Measurements from ENCODE around the gene ADCY9.
A peak's percentile ranks its signal among the peaks of the same experiment; 100 is the strongest.

ADCY9 gene

DNA sequence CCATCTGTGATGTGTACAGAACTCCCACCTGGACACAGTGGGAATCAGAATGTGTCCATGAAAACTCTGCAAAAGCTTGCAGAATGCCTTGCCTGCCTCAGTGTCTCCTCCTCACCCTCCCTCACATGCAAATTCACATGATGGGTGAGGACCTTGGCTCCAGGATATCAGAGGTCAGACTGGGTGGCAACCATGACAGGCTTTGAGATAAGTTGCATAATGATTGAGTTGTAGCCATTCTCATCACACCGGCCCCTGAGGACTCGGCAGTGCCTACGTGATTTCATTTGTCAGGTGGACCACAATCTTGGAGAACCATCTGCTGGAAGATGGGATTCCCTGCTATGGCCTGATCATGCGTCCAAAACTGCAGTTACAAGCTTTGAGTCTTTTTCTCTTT, 3.9 kb upstream of the ADCY9 start:
- no peak for DNase-seq

DNA sequence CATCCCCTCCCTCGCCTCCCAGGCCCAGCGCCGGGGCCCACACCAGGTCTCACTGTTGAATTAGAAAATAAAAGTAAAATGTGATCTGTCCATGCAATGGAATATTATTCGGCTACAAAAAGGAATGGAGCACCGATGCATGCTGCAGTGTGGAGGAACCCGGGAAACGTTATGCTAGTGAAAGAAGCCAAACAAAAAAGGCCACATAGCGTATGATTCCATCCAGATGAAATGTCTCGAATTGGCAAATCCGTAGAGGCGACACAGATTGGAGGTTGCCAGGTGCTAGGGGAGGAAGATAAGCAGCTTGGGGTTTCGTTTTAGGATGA, 972 bp upstream of the ADCY9 start:
- no peak for DNase-seq

DNA sequence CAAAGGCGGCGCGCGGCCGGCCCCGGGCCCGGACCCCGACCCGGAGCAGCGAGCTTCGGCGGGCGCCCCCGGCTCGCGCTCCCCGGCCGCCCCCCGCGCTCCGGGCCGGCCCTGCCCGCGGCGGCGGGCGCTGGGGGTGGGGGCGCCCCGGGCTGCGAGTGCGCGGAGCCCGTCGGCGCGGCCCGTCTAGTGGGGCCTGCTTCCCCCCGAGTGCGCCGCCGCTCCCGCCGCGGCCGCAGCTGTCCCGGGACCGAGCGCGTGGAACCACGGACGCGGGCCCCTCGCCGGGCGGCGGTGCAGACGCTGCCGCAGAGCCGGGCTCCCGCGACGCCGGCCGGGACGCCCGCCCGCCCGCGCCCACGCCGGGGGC, 308 bp downstream of the ADCY9 start:
- no peak for DNase-seq

DNA sequence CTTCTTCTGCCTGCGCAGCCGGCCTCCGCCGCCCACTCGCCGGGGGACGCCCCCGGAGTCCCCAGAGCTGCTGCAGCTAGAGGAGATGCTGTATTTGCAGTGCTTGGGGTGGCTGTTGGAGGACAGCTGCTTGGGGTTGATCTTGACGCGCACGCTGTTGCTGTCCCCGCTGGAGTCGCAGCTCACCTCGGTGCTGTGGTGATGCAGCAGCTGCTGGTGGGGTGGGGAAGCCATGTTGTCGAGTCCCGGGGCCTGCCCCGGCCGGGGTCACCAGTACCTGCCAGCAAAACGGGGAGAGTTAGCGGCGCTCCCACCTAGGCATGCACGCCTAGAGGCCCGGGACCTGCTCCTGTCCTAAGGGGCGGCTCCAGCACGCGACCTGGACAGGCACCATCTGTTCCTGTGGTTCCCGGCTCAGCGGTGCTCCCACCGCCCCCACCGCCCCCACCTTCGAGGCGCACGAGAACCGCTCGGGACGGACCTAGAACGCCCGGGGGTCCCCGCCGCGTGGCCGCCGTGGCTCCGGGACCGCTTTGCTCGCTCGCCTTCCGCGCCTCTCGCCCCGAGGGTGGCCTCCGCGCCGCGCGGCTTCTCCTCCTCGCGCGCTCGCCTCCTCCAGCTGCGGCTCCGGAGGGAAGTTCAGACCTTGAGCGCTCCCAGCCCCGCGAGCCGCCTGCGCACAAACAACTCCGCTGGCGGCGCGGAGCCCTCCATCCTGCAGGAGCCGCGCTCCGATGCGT, 863 bp downstream of the ADCY9 start:
- peak; percentile 67 for DNase-seq

DNA sequence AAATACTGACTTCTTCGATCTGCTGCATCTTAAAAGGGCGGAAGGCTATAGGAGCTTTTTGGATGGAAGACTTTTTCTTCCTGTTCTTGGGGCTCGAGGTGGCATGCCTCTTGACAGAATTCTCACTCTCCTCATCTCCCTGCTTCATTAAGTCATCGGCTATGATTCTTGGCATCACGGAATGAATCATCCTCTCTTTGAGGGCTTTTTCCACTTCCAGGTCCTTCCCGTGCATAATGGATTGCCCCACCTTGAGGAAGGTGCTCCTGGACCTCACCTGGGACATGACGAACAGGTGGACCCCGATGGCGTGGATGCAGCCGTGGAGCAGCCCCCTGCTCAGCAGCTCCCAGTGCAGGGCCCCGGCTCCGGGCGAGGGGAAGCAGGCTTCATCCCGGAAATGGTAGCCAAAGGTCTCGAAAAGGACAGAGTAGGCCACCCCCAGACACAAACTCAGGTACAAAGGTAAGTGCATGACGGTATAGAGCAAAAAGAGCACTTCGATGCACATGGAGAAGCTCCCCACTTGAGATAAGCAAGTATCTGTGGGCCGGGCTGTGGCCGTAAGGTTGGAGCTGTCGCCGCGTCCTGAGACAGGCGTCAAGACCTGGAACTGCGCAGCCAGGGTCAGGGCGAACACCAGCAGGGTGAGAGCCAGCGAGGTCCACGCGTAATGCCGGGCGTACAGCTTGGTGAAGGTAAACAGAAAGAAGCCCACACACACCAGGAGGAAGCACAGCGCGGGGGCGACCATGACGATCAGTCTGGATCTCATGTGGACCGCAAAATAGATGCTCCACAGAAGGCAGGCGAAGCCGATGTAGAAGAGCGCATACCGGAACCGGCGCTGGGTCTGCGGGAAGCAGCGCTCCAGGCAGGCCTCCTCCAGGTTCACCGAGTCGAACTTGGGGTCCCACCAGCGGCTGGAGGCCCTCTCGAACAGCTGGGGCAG, 1.7 kb downstream of the ADCY9 start:
- DNase-seq: no peak

DNA sequence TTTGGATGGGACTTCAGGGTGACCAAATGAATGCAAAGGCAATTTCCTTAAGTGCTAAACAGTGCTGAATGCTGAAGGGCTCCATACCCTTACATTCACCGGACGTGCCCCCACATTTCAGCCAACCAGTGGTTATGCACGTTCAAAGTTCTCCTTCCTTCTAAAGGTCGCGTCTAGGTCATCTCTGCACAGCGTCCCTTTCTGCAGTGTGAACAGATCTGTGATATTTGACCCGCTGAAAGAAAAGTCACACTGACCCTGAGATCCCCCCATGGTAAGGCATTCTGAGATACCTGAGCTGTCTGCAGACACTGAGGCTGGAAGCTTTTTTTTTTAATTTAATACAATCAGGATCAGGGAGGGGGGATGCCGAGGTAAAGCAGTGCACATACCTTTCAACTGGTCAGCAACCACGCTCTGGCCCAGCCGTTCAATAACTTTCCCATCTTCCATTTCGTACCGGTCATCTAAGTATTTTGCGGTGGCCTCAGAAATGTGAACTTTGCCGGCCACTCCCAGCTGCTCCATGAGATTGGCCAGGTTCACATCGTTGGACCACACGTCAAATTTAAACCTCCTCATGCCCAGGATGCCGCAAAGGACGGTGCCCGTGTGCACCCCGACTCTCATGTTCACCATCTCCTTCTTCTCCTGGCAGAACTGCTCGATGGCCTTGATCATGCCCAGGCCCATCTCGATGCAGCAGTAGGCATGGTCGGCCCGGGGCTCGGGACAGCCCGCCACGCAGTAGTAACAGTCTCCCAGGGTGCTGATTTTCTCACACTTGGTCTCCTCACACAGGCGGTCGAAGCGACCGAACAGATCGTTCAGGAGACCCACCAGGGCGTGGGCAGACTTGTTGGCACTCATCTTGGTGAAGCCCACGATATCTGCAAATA, 2.6 kb downstream of the ADCY9 start:
- DNase-seq: no peak

DNA sequence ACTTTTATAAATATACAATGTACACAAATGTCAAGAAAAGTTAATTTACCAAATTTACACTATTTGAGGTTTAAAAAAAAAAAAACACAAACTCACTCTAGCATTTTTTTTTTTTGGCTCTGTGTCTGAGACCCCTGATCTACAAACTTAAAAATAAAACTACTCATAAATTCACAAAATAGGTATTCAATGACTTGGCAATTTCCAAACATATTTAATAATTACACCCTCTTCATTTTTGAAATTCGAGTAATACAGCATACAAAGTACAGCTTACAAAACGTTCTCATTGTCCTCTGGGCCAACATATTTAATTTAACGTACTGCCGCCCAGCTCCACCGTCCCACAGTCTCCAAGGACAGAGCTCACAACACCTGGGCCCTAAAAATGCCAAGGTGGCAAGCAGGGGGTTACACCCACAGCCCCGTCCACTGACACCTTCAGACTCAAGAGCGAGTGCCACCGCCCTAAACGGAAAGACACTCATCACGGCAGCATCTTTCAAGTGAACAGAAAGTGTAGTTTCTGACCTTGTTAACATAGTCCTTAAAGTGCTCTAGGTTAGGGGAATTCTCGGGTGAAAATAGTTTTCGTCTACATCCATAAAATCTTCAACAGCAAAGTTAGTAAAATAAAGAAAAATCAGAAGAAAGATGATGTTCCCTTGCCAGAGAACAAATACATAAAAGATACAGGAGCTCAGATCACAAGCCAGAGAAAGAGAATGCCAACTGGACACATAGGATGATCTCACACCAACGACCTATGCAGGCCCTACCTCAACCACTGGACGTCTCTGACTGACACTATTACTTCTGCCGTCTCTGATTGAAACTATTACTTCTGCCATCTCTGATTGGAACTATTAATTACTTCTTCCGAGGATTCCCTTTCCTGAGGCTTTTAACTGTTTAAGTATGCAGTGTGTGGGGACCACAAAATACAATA, 4.2 kb downstream of the ADCY9 start:
- DNase-seq: no peak

DNA sequence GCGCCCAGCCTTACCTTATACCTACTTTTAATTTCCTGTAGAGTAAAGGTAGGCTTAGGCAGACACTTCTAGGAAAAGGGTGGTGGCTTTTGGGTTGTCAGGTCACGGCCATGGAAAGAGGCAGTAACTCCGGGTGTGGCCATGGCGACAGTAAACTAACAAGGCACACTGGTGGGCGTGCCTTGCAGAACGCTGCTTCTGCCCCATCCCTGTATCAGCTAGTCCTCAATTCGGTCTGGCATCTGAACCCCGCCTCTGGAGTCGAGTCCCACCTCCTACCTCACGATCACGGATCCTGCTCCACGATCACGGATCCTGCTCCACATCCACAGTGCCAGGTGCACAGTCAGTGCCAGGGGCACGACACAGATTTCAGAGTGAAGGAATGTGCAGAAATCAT, 5.6 kb downstream of the ADCY9 start:
- no peak for DNase-seq

DNA sequence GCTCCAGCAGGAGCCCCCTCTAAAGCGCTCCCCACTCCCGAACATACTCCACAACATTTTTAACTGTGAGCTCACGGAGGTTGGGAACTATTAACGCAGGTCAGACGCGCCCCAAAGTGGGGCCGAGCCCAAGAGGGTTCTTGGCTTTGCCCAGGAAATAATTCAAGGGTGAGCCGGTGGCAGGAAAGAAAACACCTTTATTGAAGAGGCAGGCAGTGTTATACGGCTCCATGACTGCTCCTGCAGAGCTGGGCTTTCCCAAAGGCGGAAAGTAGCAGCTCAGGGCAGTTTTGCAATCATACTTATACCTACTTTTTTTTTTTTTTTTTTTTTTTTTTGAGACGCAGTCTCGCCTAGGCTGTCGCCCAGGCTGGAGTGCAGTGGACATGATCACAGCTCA, 6.2 kb downstream of the ADCY9 start:
- no peak for DNase-seq

DNA sequence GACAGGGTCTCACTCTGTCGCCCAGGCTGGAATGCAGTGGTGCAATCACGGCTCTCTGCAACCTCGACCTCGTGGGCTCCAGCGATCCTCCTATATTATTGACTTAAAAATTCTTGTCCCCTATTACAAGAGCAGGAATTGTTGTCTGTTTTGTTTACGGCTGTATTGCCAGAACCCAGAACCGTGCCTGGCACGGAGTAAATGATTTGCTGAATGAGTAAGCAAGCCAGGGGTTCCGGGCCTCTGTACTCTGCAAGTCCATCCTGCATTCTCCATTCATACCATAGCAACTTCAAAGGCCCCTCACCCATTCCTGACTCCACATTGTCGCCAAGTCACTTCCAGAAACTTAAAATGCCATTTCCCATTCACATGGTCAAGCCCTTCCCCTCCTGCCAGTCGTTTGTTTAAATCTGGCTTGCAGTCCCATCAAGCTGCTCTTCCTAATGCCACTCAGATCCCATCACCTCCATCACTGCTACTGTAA, 6.9 kb downstream of the ADCY9 start:
- no peak for DNase-seq

DNA sequence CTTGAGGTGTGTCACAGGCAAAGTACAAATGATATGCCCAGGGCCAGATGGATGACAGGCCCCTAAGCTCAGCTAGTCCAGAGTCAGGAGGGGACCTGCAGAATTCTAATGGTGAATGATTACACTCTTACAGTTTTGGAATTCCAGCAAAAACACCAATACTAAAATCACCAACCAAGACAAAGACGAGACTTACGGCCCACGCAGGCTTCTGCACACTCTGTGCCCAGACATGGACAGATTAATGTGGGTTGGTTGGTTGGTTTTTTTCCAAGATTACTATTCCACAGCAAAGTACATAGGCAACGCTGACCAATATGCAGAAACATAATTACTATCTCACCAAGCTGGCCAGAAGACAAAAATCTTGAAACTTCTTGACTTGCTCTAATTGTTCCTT, 9.7 kb downstream of the ADCY9 start:
- DNase-seq: no peak

DNA sequence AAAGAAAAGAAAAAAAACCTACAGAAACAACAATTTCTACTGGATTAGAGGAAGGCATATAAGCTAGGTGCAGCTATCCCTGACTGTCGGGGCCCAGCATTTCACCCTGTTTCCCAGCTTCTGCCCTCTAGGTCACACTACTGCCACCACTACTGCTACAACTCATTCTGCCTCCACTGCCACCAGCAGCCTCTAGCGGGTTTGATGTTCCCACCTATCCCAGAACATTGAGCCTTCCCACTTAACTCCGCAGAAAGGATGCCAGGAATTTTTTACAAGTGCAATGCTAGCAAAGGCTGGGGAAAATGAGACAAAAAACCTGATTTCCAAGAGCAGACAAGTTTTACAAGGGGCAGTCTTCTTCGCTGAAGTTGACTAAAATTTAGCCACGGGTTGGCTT, 10.4 kb downstream of the ADCY9 start:
- DNase-seq: no peak

DNA sequence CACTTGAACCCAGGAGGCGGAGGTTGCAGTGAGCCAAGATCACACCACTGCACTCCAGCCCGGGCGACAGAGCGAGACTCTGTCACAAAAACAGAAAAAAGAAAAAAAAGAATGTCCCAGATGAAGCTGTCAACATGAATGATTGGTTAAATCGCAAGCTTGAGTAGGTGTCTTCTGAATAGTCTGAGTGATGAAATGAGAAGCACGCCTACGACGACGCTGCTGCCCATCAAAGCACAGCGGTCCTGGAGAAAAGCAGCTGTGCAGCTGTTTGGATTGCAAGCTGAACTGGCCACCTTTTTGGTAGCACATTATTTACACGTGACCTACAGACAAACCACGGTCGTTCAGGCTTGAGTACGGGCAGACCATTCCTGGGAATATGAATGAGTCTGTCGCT, 12.5 kb downstream of the ADCY9 start:
- no peak for DNase-seq

DNA sequence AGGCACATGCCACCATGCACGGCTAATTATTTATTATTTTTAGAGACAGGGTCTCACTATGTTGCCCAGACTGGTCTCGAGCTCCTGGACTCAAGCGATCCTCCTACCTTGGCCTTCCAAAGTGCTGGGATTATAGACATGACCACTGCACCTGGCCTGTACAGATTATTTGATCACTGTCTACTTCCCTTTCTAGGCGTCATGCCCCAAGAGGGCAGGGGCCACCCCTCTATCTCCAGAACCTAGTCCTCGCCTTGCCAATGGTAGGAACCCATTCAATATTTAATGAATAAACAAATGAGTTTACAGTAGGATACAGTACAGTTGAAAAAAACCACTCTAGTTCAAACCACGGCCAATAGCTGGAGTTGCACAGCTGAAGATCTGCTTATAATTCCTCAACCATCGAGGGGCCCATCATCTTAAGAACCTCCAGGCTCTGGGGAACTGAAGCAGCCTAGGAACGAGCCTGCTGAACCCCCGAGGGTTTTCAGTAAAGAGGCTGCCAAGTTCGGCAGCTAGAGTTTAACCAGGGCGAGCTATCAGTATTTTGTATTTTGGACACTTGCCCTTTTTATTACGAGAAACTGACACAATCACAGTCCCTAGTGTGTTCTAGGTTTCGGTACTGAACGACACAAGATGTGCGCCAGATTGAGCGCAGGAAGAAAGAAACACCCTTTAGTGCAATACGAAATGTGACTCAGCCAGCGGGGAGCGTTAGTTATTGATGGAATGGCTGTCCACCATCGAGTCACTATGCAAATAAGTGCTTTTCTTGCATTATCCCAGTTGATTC, 14.6 kb downstream of the ADCY9 start:
- no peak for DNase-seq

DNA sequence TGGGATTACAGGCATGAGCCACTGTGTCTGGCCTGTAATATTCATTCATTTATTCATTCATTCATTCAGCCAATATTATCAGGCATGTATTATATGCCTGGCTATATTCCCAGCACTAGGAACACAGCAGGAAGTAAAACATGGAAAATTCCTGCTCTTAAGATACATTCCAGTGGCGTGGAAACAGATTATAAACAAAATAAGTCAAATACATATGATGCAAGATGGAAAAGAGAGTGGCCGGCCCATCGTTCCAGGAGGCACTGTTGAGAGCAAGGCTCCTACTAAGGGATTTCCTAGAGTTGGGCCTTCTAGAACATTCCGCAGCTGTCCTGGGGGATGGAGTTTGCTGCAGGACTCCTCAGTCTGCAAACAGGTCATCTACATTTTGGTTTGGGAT, 17.7 kb downstream of the ADCY9 start:
- no peak for DNase-seq

DNA sequence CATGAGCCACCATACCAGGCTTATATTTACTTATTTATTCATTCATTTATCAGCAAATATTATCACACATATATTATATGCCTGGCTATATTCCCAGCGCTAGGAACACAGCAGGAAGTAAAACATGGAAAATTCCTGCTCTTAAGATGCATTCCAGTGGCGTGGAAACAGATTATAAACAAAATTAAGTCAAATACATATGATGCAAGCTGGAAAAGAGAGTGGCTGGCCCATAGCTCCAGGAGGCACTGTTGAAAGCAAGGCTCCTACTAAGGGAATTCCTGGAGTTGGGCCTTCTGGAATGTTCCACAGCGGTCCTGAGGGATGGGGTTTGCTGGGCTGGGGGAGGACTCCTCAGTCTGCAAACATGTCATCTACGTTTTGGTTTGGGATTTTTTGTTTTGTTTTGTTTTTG, 18.4 kb downstream of the ADCY9 start:
- DNase-seq: no peak

DNA sequence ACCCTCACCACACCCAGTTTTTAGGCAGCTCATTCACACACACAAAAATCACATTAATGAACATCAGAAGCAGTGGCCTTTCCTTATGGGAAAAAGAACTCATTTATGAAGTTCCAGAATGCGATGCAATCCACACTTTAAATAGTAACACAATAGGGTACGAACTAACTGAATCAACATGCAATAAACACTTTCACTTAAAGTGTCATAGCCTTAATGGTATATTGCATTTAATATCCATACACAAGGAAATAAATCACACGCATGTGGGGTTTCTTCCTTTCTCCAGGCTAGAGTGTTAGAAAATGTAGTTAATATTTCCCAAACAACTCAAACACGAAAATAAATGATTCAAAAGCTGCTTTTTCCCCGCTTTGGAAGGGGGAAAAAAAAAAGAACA, 19.7 kb downstream of the ADCY9 start:
- DNase-seq: no peak

DNA sequence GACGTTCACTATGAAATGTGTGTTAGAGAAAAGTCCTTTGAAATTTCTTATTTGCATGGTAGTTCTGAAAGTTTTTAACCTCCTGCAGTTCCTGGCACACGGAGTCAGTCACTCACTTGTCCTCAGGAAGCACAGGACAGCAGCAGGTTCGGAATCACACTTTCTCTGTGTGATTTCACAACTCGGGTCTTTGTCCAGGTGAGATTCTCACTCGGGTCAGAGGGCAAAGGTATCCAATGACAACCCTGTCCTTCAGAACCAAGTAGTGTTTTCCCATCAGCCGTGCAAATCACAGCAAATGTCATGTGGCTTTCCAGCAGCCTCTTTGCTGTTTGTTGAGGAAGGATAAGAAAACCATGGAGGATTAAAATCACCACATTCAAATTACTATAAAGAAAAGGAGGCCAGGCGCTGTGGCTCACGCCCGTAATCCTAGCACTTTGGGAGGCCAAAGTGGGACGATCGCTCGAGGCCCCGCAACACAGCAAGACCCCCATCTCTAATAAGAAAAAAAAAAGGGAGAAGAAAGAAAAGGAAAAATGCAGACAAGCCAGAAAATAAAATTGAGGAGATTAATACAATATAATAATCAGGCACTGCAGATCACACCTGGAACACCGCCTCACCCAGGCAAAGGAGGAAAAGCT, 22.0 kb downstream of the ADCY9 start:
- no peak for DNase-seq

DNA sequence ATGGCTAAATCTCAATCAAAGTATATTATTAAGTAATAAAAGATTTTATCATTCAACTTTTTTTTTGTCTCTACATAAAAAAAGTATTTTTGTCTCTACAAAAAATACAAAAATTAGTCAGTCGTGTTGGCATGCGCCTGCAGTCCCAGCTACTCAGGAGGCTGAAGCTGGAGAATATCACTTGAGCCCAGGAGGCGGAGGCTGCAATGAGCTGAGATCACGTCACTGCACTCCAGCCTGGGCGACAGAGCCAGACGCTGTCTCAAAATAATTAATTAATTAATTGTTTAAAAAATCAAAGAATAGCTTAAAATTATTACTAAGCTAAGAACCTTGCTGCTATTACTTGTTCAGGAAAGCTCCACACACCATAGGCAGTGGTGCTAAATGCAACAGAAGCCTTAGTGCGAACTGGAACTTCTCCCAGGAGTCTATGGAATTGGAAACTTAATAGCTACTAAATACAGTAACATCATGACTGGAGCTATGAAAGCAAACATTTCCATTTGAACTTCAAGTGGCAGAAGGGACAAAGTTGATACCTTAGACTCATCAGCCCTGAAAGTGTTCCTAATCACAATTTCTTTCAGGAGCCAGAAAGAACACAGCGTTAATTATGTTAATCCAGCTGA, 22.6 kb downstream of the ADCY9 start:
- no peak for DNase-seq
